ENCODE data around the gene MEIOSIN.
"Not testable (repeated sequence)": the region's sequence is repeated elsewhere in the genome, so short reads cannot be mapped to it uniquely, and the experiment has no call there.

MEIOSIN gene

DNA sequence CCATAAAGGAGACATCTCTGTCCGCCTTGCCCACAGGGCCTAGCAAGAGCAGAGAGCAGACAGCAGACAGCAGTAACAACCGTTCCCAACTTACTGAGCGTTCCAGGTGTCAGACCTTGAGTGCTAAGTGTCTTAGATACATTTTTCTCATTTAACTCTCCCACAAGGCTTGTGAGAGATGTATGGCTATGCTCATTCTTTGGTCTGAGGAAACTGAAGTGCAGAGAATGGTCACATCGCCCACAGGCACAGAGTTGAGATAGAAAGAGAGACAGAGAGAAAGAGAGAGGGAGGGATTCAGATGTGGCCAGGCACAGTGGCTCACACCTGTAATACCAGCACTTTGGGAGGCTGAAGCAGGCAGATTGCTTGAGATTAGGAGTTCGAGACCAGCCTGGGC, 14.3 kb downstream of the MEIOSIN start:
- TF ChIP-seq, protein P1, sequence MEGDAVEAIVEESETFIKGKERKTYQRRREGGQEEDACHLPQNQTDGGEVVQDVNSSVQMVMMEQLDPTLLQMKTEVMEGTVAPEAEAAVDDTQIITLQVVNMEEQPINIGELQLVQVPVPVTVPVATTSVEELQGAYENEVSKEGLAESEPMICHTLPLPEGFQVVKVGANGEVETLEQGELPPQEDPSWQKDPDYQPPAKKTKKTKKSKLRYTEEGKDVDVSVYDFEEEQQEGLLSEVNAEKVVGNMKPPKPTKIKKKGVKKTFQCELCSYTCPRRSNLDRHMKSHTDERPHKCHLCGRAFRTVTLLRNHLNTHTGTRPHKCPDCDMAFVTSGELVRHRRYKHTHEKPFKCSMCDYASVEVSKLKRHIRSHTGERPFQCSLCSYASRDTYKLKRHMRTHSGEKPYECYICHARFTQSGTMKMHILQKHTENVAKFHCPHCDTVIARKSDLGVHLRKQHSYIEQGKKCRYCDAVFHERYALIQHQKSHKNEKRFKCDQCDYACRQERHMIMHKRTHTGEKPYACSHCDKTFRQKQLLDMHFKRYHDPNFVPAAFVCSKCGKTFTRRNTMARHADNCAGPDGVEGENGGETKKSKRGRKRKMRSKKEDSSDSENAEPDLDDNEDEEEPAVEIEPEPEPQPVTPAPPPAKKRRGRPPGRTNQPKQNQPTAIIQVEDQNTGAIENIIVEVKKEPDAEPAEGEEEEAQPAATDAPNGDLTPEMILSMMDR (IDR thresholded peaks at IDR 0.05; ENCODE audit: low read depth, low read length, missing control alignments): no peak
- in situ Hi-C loops (cut with HindIII; ENCODE audit: low sequenced_read_pairs): no loop called here
- H3K4me3 ChIP-seq (ENCODE audit: low read depth, low read length): no peak overlapping the region
- no peak for DNase-seq (ENCODE audit: low read depth)

DNA sequence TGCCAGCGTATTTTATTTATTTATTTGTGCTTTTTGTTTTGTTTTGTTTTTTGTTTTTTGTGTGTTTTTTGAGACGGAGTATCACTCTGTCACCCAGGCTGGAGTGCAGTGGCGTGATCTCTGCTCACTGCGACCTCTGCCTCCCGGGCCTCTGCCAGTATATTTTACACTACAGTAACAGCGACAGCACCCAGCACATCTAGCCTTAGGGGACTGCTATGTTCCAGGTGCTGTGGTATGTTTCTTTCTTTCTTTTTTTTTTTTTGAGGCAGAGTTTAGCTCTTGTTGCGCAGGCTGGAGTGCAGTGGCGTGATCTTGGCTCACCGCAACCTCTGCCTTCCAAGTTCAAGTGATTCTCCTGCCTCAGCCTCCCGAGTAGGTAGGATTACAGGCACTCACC, 18.2 kb downstream of the MEIOSIN start:
- in situ Hi-C loops (cut with HindIII; ENCODE audit: low sequenced_read_pairs); H3K4me3 ChIP-seq (ENCODE audit: low read depth, low read length); DNase-seq (ENCODE audit: low read depth): not testable (repeated sequence)

DNA sequence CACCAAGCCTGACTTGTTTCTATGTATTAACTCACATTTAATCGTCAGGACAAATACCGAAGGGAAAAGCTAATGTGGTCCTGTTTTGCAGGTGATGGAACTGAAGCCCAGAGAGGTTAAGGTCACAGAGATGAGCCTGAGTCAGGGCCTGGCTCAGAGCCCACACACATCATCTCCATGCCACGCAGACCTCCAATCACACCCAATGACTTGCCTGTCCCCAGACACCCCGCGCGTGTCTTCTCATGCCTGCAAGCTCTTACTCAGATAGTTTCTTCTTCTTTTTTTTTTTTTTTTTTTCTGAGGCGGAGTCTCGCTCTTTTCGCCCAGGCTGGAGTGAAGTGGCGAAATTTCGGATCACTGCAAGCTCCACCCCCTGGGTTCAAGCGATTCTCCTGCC, 19.4 kb downstream of the MEIOSIN start:
- TF ChIP-seq, protein P1 (IDR thresholded peaks at IDR 0.05; ENCODE audit: low read depth, low read length, missing control alignments): no peak
- in situ Hi-C loops (cut with HindIII; ENCODE audit: low sequenced_read_pairs): no loop called here
- no peak for DNase-seq (ENCODE audit: low read depth)
- H3K4me3 ChIP-seq (ENCODE audit: low read depth, low read length): no peak overlapping the region

DNA sequence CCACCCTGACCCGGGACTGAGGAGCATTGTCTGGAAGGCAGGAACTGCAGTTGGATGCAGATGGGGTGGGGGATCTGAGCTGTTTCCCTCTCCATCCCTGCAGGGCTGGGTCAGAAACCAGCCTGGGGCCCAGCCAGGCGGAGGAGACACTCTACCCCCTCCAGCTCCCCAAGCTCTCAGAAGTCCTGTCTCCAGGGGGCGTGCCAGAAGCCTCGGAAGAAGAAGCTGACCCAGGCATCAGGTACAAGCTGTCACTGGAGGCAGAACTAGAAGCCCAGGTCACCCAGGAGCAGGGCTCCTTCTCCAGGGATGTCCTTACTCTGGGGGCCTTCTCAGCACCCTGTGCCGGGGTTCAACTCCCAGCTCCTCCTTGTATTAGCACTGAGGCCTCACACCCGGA, 20.3 kb downstream of the MEIOSIN start:
- in situ Hi-C loops (cut with HindIII; ENCODE audit: low sequenced_read_pairs): no loop called here
- TF ChIP-seq, protein P1 (IDR thresholded peaks at IDR 0.05; ENCODE audit: low read depth, low read length, missing control alignments): no peak

DNA sequence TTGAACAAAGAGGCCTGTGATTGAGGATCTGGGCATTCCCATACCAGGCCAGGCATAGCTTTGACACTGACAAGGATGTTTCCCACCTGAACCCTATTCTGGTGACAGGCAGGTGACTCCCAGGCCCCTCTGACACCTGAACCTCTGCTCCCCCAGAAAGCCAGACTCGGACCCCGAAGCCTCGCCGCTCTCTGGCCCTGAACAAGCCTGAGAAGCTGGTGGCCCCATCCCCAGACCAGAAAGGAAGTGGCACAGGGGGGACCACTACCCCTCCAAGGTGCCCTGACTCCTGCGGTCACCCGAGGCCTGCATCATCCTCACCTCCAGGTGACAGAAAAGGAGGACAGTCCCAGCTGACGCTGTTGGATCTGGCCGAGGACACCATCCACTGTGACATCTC, 21.1 kb downstream of the MEIOSIN start:
- DNase-seq (ENCODE audit: low read depth): no peak
- in situ Hi-C loops (cut with HindIII; ENCODE audit: low sequenced_read_pairs): no loop called here
- TF ChIP-seq, protein P1 (IDR thresholded peaks at IDR 0.05; ENCODE audit: low read depth, low read length, missing control alignments): no peak
- H3K4me3 ChIP-seq (ENCODE audit: low read depth, low read length): no peak overlapping the region

More for the DNA sequence above, 20.3 kb downstream of the MEIOSIN start:
- no peak overlapping the region for H3K4me3 ChIP-seq (ENCODE audit: low read depth, low read length)
- DNase-seq (ENCODE audit: low read depth): no peak

DNA sequence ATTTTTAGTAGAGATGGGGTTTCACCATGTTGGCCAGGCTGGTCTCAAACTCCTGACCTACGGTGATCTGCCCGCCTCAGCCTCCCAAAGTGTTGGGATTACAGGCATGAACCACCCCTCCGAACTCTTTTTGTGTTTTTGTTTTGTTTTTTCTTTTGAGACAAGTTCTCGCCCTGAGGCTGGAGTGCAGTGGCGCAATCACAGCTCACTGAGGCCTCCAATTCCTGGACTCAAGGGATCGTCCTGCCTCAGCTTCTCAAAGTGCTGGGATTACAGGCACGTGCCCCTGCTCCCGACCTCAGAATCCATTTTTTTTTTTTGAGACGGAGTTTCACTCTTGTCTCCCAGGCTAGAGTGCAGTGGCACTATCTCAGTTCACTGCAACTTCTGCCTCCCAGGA, 24.5 kb downstream of the MEIOSIN start:
- in situ Hi-C loops (cut with HindIII; ENCODE audit: low sequenced_read_pairs): no loop called here
- DNase-seq (ENCODE audit: low read depth): no peak
- no peak overlapping the region for H3K4me3 ChIP-seq (ENCODE audit: low read depth, low read length)
- TF ChIP-seq, protein P1 (IDR thresholded peaks at IDR 0.05; ENCODE audit: low read depth, low read length, missing control alignments): no peak

DNA sequence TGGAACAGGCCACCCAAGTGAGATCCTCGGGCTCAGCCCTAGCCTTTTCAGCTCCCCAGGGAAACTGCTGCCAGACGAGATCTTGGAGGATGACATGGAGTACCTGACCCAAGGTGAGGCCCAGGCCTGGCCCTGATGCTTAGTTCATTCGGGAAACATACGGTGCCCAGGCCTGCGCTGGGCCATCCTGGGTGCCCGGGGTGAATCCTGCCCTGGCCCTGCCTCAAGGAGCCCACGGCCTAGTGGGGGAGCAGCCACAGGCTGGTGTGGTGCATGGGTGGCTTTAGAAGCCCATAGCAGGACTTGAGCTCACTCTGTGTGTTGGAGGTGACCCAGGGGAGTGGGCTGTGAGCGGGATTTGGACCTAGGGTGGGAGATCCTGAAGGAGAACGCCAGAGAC, 25.7 kb downstream of the MEIOSIN start:
- in situ Hi-C loops (cut with HindIII; ENCODE audit: low sequenced_read_pairs): no loop called here
- DNase-seq (ENCODE audit: low read depth): no peak
- TF ChIP-seq, protein P1 (IDR thresholded peaks at IDR 0.05; ENCODE audit: low read depth, low read length, missing control alignments): no peak
- H3K4me3 ChIP-seq (ENCODE audit: low read depth, low read length): no peak overlapping the region
